Osteoblast (primary cell): ENCODE data around the gene XIAP. TPM values are rescaled to one million over a fixed set of nuclear protein-coding genes. Genes with fewer than 3 reads are reported as not detected.

Experiments
- DNase-seq: peaks from one replicate; pipeline ENCODE4 v3.0.0; 2011; ENCODE audit warnings: low spot score, mixed read lengths; ENCODE audit not compliant: insufficient read length; ENCODE audit errors: missing footprints
- H2AFZ ChIP-seq: 2 replicates; pipeline ENCODE4 v1.6.0; 2011; ENCODE audit warnings: mild to moderate bottlenecking, low read length
- H3K27ac ChIP-seq: 2 replicates; pipeline ENCODE4 v1.5.1; 2011; ENCODE audit warnings: mild to moderate bottlenecking, low read depth, low read length, moderate library complexity
- H3K27me3 ChIP-seq: 2 replicates; pipeline ENCODE4 v1.6.0; 2012; ENCODE audit warnings: mild to moderate bottlenecking, control low read depth, inconsistent platforms, low read length, moderate library complexity; ENCODE audit not compliant: insufficient read depth
- H3K36me3 ChIP-seq: 2 replicates; pipeline ENCODE4 v1.5.1; 2011; ENCODE audit warnings: mild to moderate bottlenecking, low read length, control low read depth, moderate library complexity; ENCODE audit not compliant: insufficient read depth
- H3K4me1 ChIP-seq: 2 replicates; pipeline ENCODE4 v1.5.1; 2011; ENCODE audit warnings: mild to moderate bottlenecking, low read length, control low read depth, moderate library complexity; ENCODE audit not compliant: insufficient read depth
- H3K4me2 ChIP-seq: 2 replicates; pipeline ENCODE4 v1.6.0; 2011; ENCODE audit warnings: mild to moderate bottlenecking, low read length; ENCODE audit not compliant: insufficient read depth
- H3K4me3 ChIP-seq: fragments of 200-600 bp; sonication (generic); 3 replicates; pipeline ENCODE4 v1.5.1; 2012; ENCODE audit warnings: mild to moderate bottlenecking, low read length, inconsistent platforms; ENCODE audit not compliant: insufficient read depth
- H3K79me2 ChIP-seq: 2 replicates; pipeline ENCODE4 v1.6.0; 2012; ENCODE audit warnings: mild to moderate bottlenecking, low read length, control low read depth, inconsistent platforms; ENCODE audit not compliant: insufficient read depth
- H3K9me3 ChIP-seq: 2 replicates; pipeline ENCODE4 v1.5.1; 2011; ENCODE audit warnings: low read depth, low read length, control low read depth
- H4K20me1 ChIP-seq: 2 replicates; pipeline ENCODE4 v1.6.0; 2012; ENCODE audit warnings: mild to moderate bottlenecking, low read length, control low read depth; ENCODE audit not compliant: insufficient read depth
- total RNA-seq: library from RNA; depleted of rRNA; stranded (reverse); fragments of >200 nt; gene quantifications from 2 replicates; pipeline ENCODE4 v1.2.3, GENCODE V29; 2012
- TF ChIP-seq, protein P1 (sequence below): IDR thresholded peaks from 2 replicates; pipeline ENCODE4 v1.5.1; 2011; ENCODE audit warnings: mild to moderate bottlenecking, low read depth, low read length, moderate library complexity; ENCODE audit errors: extremely low read depth

XIAP gene
- total RNA-seq, 1 donor: 45.6 TPM

DNA sequence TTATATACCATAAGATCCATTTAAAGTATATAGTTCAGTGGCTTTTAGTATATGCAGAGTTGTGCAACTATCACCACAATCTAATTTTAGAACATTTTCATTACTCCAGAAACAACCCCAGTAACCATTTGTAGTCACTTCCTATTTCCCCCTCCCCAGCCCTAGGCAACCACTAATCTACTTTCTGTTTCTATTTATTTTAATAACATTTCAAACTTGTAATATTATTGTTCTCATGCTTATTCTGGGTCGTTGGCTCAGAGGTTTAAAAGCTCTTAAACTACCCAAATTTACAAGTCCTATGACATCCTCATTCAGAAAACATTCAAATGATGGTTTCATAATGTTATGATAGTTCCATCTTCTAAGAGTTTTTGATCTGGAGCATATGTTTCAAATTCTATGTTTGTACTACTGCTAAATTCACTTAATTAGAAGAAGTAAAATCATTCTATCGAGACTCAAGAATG is 18.4 kb downstream of the XIAP start:
- H3K27me3 ChIP-seq: no peaks in the 10 kb centered on the region
- peak overlapping the region; percentile 44 for H3K27ac ChIP-seq
- no peaks in the 10 kb centered on the region for H3K9me3 ChIP-seq
- TF ChIP-seq, protein P1, sequence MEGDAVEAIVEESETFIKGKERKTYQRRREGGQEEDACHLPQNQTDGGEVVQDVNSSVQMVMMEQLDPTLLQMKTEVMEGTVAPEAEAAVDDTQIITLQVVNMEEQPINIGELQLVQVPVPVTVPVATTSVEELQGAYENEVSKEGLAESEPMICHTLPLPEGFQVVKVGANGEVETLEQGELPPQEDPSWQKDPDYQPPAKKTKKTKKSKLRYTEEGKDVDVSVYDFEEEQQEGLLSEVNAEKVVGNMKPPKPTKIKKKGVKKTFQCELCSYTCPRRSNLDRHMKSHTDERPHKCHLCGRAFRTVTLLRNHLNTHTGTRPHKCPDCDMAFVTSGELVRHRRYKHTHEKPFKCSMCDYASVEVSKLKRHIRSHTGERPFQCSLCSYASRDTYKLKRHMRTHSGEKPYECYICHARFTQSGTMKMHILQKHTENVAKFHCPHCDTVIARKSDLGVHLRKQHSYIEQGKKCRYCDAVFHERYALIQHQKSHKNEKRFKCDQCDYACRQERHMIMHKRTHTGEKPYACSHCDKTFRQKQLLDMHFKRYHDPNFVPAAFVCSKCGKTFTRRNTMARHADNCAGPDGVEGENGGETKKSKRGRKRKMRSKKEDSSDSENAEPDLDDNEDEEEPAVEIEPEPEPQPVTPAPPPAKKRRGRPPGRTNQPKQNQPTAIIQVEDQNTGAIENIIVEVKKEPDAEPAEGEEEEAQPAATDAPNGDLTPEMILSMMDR: no peak
- H3K36me3 ChIP-seq: no peaks in the 10 kb centered on the region
- DNase-seq: no peak
- peak overlapping the region; percentile 29 for H3K4me2 ChIP-seq
- peaks cover 8% of the 10 kb centered on the region for H4K20me1 ChIP-seq
- peaks cover 5% of the 10 kb centered on the region for H3K4me1 ChIP-seq
- no peak overlapping the region for H2AFZ ChIP-seq
- peaks cover 54% of the 10 kb centered on the region for H3K79me2 ChIP-seq
- no peak overlapping the region for H3K4me3 ChIP-seq

DNA sequence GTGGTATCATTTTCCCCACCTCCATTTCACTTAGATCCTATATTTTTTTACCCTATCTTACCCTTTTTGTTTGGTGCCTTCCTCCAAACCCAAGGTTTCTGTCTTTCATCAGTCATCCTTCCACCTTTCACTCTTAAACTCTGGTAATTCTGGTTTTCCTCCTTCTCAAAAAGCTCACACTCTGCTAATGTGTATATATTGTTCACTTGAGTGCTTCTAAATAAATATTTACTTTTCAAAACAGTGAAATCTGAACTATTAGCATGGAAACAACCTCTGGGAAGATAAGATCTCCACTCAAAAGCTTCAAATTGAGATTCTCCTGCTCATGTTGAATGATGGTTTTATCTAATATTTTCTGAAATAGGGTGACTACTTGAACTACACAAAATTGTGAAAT is 21.5 kb downstream of the XIAP start:
- H2AFZ ChIP-seq: no peak overlapping the region
- no peaks in the 10 kb centered on the region for H3K9me3 ChIP-seq
- H3K27ac ChIP-seq: no peak overlapping the region
- H3K27me3 ChIP-seq: no peaks in the 10 kb centered on the region
- H3K4me1 ChIP-seq: peaks cover 5% of the 10 kb centered on the region
- TF ChIP-seq, protein P1: no peak
- H4K20me1 ChIP-seq: peaks cover 10% of the 10 kb centered on the region
- H3K4me2 ChIP-seq: no peak overlapping the region
- no peak for DNase-seq
- no peak overlapping the region for H3K4me3 ChIP-seq
- H3K36me3 ChIP-seq: peaks cover 6% of the 10 kb centered on the region
- peaks cover 54% of the 10 kb centered on the region for H3K79me2 ChIP-seq

DNA sequence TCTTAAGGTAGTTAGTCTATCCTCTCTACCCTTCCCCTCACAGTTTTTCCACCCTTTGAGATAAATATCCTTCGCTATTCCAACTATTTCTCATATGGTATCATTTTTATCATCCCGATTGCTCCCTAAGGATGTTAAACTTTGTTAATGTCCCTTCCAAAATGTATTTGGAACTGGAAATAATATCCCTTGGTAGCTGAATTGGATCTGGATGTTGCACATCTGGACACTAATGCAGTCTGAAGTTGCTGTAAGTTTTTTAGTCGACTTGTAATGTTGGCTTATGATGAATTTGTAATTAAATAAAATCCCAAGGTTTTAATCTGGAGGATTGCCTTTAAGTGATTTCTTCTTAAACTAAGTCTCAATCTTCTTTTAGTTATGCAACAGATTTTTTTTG is 22.5 kb downstream of the XIAP start:
- Histone ChIP-seq H3K27me3 (no peaks in the 10 kb centered on the region), H3K4me1 (peaks cover 5% of the 10 kb centered on the region), H3K4me2 (no peak overlapping the region), H3K27ac (no peak overlapping the region), H3K36me3 (peaks cover 6% of the 10 kb centered on the region), H3K9me3 (no peaks in the 10 kb centered on the region), H2AFZ (no peak overlapping the region), H3K4me3 (no peak overlapping the region), H4K20me1 (peaks cover 10% of the 10 kb centered on the region), H3K79me2 (peaks cover 49% of the 10 kb centered on the region)
- DNase-seq: no peak
- TF ChIP-seq, protein P1: no peak

DNA sequence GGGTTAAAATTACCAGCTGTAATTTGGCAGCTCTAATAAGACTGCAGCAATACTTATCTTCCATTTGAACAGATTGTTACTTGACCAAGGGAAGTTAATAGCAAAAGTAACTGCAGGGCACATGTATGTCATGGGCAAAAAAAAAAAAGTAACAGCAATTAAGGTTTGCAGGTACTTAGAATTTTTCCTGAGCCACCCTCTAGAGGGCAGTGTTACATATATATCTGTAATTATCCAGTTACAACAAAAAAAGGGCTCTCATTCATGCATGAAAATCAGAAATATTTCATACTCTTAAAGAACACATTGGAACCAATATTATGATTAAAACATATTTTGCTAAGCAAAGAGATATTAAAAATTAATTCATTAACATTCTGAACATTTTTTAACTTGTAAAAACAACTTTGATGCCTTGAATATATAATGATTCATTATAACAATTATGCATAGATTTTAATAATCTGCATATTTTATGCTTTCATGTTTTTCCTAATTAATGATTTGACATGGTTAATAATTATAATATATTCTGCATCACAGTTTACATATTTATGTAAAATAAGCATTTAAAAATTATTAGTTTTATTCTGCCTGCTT is 25.1 kb downstream of the XIAP start:
- Histone ChIP-seq H2AFZ (no peak overlapping the region), H3K36me3 (peaks cover 6% of the 10 kb centered on the region), H3K27me3 (no peaks in the 10 kb centered on the region), H3K4me2 (no peak overlapping the region), H3K4me1 (no peaks in the 10 kb centered on the region), H3K79me2 (peaks cover 43% of the 10 kb centered on the region), H3K4me3 (no peak overlapping the region), H3K27ac (no peak overlapping the region), H3K9me3 (no peaks in the 10 kb centered on the region), H4K20me1 (peaks cover 6% of the 10 kb centered on the region)
- peak; percentile 83 for DNase-seq
- TF ChIP-seq, protein P1: peak; percentile 61
